ENCODE data around the gene ECHDC3. TPM values are rescaled to one million over a fixed set of nuclear protein-coding genes. Genes with fewer than 3 reads are reported as not detected.

ECHDC3 gene
- polyA plus RNA-seq, 1 of the 3 experiments (the other 2 are of a cell fraction), result 13.5 TPM

- Histone ChIP-seq H3K4me2 (no peak overlapping the region), H3K9ac (no peak overlapping the region), H4K20me1 (ENCODE audit: insufficient read depth) (no peaks in the 10 kb centered on the region), H3K9me2 (no peaks in the 10 kb centered on the region), H3K27me3 (ENCODE audit: insufficient read depth) (no peaks in the 10 kb centered on the region), H3K4me3 (ENCODE audit: low read depth in 2 of 2, low read length in 1 of 2) (no peak overlapping the region), H3K27ac (ENCODE audit: low read depth in 2 of 2, low read length in 1 of 2) (no peak overlapping the region), H3K36me3 (replicated peaks in 1 of 2; ENCODE audit: control insufficient read depth in 1 of 2, insufficient read depth in 2 of 2, low read length in 1 of 2) (no peaks in the 10 kb centered on the region), H3K79me2 (ENCODE audit: insufficient read depth) (no peaks in the 10 kb centered on the region), H3K4me1 (ENCODE audit: control insufficient read depth in 1 of 2, insufficient read depth in 2 of 2, low read depth in 1 of 2, low read length in 1 of 2) (no peaks in the 10 kb centered on the region), H3K9me3 (no peaks in the 10 kb centered on the region), H3F3A (replicated peaks; ENCODE audit: insufficient read depth) (no peaks in the 10 kb centered on the region), H2AFZ (ENCODE audit: low read depth) (no peak overlapping the region)
- ChIA-PET POLR2A (no interaction called here), CTCF (interaction anchor here (2.3 to 5.6 kb wide), 2 partner anchors 32 to 199 kb away, joined by 8 to 28 read pairs; no protein-coding TSS in a partner anchor)
- TF ChIP-seq SMC3 (IDR thresholded peaks at IDR 0.05; ENCODE audit: low read depth, low read length), result no peak
- TF ChIP-seq EZH2phosphoT487 (IDR thresholded peaks at IDR 0.05; ENCODE audit: borderline replicate concordance, low read depth), result no peak
- TF ChIP-seq TAF1 (IDR thresholded peaks at IDR 0.05; ENCODE audit: borderline replicate concordance, low read depth, low read length), result no peak
- no peak for TF ChIP-seq IRF3 (IDR thresholded peaks at IDR 0.05; ENCODE audit: low read depth, low read length)
- TF ChIP-seq FOXJ3 (CRISPR knock-in tag; IDR thresholded peaks at IDR 0.05), result no peak
- no peak for TF ChIP-seq CHD2 (IDR thresholded peaks at IDR 0.05; ENCODE audit: low read length, partially characterized antibody)
- TF ChIP-seq FOSL2 (IDR thresholded peaks at IDR 0.05; ENCODE audit: borderline replicate concordance, low read depth), result no peak
- no peak for TF ChIP-seq RAD21 (IDR thresholded peaks at IDR 0.05; ENCODE audit: low read length)
- TF ChIP-seq TCF12 (IDR thresholded peaks at IDR 0.05), result no peak
- no peak for TF ChIP-seq NRF1 (IDR thresholded peaks at IDR 0.05; ENCODE audit: low read depth, low read length)
- no peak for TF ChIP-seq SIN3A (IDR thresholded peaks at IDR 0.05; ENCODE audit: borderline replicate concordance, low read depth, low read length)
- TF ChIP-seq RXRA (IDR thresholded peaks at IDR 0.05; ENCODE audit: borderline replicate concordance, low read depth), result no peak
- 79% methylated on average over 8 of the region's 9 CpGs for WGBS (ENCODE audit: low lambda C conversion rate)
- no peak for DNase-seq
Measured at GRCh38 chr10:11787374-11787773, 45.2 kb downstream of the ECHDC3 start.

GRCh38 chr10:11787846-11788245 lies 45.7 kb downstream of the ECHDC3 start:
- H3K9me3 ChIP-seq, result no peaks in the 10 kb centered on the region
- no peak overlapping the region for H2AFZ ChIP-seq (ENCODE audit: low read depth)
- 40% methylated on average over 3 of the region's 10 CpGs for WGBS (ENCODE audit: low lambda C conversion rate)
- H3K36me3 ChIP-seq (replicated peaks in 1 of 2; ENCODE audit: control insufficient read depth in 1 of 2, insufficient read depth in 2 of 2, low read length in 1 of 2), result no peaks in the 10 kb centered on the region
- H3K9me2 ChIP-seq, result no peaks in the 10 kb centered on the region
- no peaks in the 10 kb centered on the region for H4K20me1 ChIP-seq (ENCODE audit: insufficient read depth)
- H3K79me2 ChIP-seq (ENCODE audit: insufficient read depth), result no peaks in the 10 kb centered on the region
- no peak overlapping the region for H3K4me3 ChIP-seq (ENCODE audit: low read depth in 2 of 2, low read length in 1 of 2)
- H3K27me3 ChIP-seq (ENCODE audit: insufficient read depth), result no peaks in the 10 kb centered on the region
- no peak overlapping the region for H3K27ac ChIP-seq (ENCODE audit: low read depth in 2 of 2, low read length in 1 of 2)
- TF ChIP-seq NFIC (IDR thresholded peaks at IDR 0.05; ENCODE audit: borderline replicate concordance) (no peak), RXRA (IDR thresholded peaks at IDR 0.05; ENCODE audit: borderline replicate concordance, low read depth) (no peak), NRF1 (IDR thresholded peaks at IDR 0.05; ENCODE audit: low read depth, low read length) (no peak), MXI1 (IDR thresholded peaks at IDR 0.05; ENCODE audit: low read depth, low read length) (no peak), FOXM1 (IDR thresholded peaks at IDR 0.05; ENCODE audit: low read depth) (no peak), GATA2 (CRISPR knock-in tag; IDR thresholded peaks at IDR 0.05) (no peak), RAD21 (IDR thresholded peaks at IDR 0.05; ENCODE audit: low read length) (no peak), CTCF (IDR thresholded peaks at IDR 0.05) (no peak), YY1 (IDR thresholded peaks at IDR 0.05; ENCODE audit: low read depth) (no peak)
- H3F3A ChIP-seq (replicated peaks; ENCODE audit: insufficient read depth), result no peaks in the 10 kb centered on the region
- DNase-seq, result no peak
- POLR2A ChIA-PET, result no interaction called here
- CTCF ChIA-PET, result interaction anchor here (0.5 to 5.6 kb wide), 2 partner anchors 199 to 1785 kb away, joined by 3 to 28 read pairs; no protein-coding TSS in a partner anchor
- H3K4me2 ChIP-seq, result no peak overlapping the region
- H3K9ac ChIP-seq, result no peak overlapping the region
- no peaks in the 10 kb centered on the region for H3K4me1 ChIP-seq (ENCODE audit: control insufficient read depth in 1 of 2, insufficient read depth in 2 of 2, low read depth in 1 of 2, low read length in 1 of 2)

Data from SK-N-SH (cell line).